NAMALWA (cell line): ENCODE measurements around the gene EPHX1.
"Not testable (repeated sequence)": the region's sequence is repeated elsewhere in the genome, so short reads cannot be mapped to it uniquely, and the experiment has no call there.

Experiments used
- DNase-seq: peaks from one replicate; pipeline ENCODE4 v3.0.0-alpha.2; 2015; ENCODE audit warnings: low spot score

The EPHX1 gene

GRCh38 chr1:225816643-225817538 lies 7.0 kb downstream of the EPHX1 start:
- DNase-seq: no peak

GRCh38 chr1:225817611-225818061 lies 7.7 kb downstream of the EPHX1 start:
- no peak for DNase-seq

GRCh38 chr1:225818229-225818628 lies 8.3 kb downstream of the EPHX1 start:
- no peak for DNase-seq

- no peak for DNase-seq
Measured at GRCh38 chr1:225819346-225820192, 9.6 kb downstream of the EPHX1 start.

- DNase-seq: no peak
Measured at GRCh38 chr1:225820522-225821120, 10.7 kb downstream of the EPHX1 start.

- DNase-seq: no peak
Measured at GRCh38 chr1:225822655-225823403, 12.9 kb downstream of the EPHX1 start.

GRCh38 chr1:225823811-225824261 lies 13.9 kb downstream of the EPHX1 start:
- no peak for DNase-seq

GRCh38 chr1:225824533-225824941 lies 14.6 kb downstream of the EPHX1 start:
- no peak for DNase-seq

- DNase-seq: no peak
Measured at GRCh38 chr1:225825078-225825477, 15.2 kb downstream of the EPHX1 start.

GRCh38 chr1:225825607-225826007 lies 15.7 kb downstream of the EPHX1 start:
- no peak for DNase-seq

- no peak for DNase-seq
Measured at GRCh38 chr1:225827076-225827475, 17.2 kb downstream of the EPHX1 start.

- DNase-seq: no peak
Measured at GRCh38 chr1:225828706-225829345, 18.9 kb downstream of the EPHX1 start.

- no peak for DNase-seq
Measured at GRCh38 chr1:225830841-225831240, 20.9 kb downstream of the EPHX1 start.

- no peak for DNase-seq
Measured at GRCh38 chr1:225834417-225835329, 24.7 kb downstream of the EPHX1 start.

- DNase-seq: no peak
Measured at GRCh38 chr1:225835856-225836255, 25.9 kb downstream of the EPHX1 start.

GRCh38 chr1:225836296-225836695 lies 26.4 kb downstream of the EPHX1 start:
- DNase-seq: not testable (repeated sequence)

- DNase-seq: no peak
Measured at GRCh38 chr1:225838793-225839192, 28.9 kb downstream of the EPHX1 start.

GRCh38 chr1:225840223-225840610 lies 30.3 kb downstream of the EPHX1 start:
- DNase-seq: no peak

- no peak for DNase-seq
Measured at GRCh38 chr1:225840713-225841112, 30.8 kb downstream of the EPHX1 start.

- no peak for DNase-seq
Measured at GRCh38 chr1:225842074-225842473, 32.1 kb downstream of the EPHX1 start.
